ENCODE data around the gene SPEN.
A peak's percentile ranks its signal among the peaks of the same experiment; 100 is the strongest.

GRCh38 chr1:15835741-15836510 is 11.6 kb upstream of the SPEN start:
- TF ChIP-seq POLR2A (IDR thresholded peaks at IDR 0.05) (peak; percentile 83 to 96), CTCF (IDR thresholded peaks at IDR 0.05) (no peak)
